HG02943 (cell line): Measurements from ENCODE around the gene DCAF7.

Source experiments
- ATAC-seq: cut with Tn5 transposase; IDR thresholded peaks from one replicate; pipeline ENCODE4 v1.9.1; 2021; ENCODE audit warnings: mild to moderate bottlenecking, low read depth, moderate library complexity; ENCODE audit not compliant: unreplicated experiment

Gene DCAF7

DNA sequence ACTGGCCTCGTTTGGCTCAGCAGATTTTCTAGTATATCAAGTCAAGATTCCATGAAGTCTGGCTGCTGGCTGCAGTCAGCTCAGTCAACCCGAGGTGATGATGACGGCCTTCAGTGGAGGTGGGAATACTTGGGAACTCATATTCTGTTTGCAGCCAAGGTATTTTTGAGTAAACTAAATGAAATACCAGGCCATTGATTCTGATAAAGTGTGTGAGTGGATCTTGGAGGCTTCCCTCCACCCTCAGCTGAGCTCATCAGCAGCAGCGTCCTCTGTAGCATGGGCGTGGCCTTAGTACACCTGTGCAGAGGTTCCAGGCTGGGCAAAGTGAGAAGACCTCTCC, 28.5 kb downstream of the DCAF7 start:
- no peak for ATAC-seq

DNA sequence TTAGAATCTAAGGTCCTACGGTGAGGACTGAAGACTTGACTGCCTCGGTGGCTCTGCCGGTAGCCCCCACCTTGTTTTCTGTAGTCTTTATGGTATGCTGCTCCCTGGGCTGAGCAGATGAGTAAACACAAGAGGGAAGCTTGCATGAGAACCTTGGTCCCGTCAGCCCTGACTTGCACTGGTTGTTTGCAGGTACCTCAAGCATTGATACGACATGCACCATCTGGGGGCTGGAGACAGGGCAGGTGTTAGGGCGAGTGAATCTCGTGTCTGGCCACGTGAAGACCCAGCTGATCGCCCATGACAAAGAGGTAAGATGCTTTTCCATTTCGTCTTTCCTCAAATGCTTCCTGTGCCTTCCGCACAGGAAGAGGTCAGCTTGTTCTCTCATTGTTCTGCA, 29.4 kb downstream of the DCAF7 start:
- no peak for ATAC-seq

DNA sequence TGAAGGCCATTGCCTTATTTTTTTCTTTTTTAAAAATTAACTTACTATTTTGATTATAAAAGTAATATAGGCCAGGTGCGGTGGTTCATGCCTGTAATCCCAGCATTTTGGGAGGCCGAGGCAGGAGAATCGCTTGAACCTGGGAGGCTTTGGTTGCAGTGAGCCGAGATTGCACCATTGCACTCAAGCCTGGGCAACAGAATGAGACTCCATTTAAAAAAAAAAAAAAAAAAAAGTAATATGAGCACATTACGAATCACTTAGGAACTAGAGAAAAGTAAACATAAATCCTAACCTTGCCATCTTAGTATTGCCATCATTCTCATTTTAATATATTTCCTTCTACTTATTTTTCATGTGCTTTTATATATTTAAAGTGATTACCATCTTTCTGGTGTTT, 37.5 kb downstream of the DCAF7 start:
- no peak for ATAC-seq

DNA sequence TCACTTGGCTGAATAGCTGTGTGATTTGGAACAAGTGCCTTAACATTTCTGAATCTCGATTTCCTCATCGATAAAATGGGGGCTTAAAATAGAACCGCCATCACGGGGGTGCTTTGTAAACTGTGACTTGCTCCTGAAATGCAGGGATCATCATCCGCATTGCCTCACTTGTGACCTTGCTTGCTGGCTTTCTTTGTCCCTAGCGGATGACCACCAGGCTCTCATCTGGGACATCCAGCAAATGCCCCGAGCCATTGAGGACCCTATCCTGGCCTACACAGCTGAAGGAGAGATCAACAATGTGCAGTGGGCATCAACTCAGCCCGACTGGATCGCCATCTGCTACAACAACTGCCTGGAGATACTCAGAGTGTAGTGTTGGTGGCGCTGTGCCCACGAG, 38.5 kb downstream of the DCAF7 start:
- no peak for ATAC-seq

DNA sequence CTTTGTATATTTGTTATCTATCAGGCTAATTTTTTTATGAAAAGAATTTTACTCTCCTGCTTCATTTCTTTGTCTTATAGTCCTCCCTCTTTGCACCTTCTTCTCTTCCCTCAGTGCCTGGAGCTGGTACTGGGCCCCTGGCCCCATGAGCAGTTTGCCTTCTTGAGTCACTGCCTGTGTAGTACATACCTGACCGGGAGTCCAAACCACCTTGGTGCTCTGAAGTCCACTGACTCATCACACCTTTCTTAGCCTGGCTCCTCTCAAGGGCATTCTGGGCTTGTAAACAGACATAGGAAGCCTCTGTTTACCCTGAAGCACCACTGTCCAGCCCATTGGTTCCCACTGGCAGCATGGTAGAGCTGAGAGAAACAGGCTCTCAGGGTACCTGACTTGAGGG, 39.4 kb downstream of the DCAF7 start:
- no peak for ATAC-seq

DNA sequence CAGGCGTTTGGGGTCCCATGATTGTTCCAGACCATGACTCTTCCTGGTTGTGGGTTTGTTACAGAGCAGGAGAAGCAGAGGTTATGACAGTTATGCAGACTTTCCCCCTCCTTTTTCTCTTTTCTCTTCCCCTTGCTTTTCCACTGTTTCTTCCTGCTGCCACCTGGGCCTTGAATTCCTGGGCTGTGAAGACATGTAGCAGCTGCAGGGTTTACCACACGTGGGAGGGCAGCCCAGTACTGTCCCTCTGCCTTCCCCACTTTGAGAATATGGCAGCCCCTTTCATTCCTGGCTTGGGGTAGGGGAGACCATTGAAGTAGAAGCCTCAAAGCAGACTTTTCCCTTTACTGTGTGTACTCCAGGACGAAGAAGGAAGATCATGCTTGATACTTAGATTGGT, 42.5 kb downstream of the DCAF7 start:
- no peak for ATAC-seq

DNA sequence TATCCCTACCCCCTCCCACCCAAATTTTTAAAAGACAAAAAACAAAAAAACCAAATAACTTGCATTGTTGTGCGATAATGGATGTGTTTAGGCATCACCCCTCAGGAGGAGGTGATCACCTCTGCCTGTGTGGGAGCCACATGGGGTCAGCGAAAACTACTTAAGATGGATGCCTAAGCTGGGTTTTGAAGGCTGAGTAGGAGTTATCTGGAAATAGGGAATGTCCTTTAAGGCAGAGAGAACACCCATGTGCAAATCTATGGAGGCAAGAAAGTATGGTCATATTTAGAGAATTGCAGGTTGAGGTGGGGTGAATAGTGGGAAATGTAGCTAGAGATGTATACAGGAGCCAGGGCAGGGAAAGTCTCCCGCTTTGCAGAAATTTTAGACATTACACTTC, 44.9 kb downstream of the DCAF7 start:
- ATAC-seq = no peak

DNA sequence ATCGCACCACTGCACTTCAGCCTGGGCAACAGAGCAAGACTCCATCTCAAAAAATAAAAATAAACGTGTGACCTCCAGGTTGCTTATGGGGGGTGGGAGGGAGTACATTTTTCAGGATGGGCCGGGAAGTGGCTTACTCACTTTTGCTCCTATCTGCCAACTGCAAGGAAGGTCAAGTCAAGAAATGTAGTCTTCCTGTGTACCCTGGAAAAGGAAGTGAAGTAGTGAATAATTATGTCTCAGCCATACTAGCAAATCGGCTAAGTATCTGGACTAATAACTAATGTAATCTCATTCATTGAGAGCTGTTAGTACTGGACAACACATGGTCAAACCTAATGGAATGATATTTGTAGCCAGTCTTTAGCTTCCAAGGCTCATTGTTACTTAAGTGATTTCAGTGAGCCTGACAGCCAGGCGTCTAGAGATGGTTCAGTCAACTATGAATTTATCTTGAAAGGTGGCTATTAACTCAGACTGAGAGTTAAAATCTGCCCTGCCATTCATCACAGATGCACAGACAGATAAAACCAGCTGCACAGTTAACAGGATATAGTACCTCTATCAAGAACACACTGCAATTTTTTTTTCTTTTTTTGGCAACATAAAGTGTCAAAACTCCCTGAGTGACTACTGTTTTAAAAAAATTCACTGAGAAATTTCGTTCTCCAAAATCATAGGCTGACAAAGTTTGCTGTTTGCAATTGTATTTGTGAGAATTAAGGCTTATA, 46.7 kb downstream of the DCAF7 start:
- no peak for ATAC-seq

DNA sequence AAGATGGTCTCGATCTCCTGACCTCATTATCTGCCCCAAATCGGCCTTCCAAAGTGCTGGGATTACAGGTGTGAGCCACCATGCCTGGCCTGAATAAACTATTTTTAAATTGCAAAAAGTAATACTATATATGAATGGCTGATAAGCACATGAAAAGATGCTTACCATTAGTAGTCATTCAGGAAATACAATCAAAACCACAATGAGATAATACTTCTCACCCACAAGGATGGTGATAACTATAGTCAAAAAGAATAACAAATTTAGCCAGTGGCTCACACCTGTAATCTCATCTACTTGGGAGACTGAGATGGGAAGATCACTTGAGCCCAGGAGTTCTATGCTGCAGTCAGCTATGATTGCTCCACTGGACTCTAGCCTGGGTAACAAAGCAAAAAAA, 48.0 kb downstream of the DCAF7 start:
- no peak for ATAC-seq

DNA sequence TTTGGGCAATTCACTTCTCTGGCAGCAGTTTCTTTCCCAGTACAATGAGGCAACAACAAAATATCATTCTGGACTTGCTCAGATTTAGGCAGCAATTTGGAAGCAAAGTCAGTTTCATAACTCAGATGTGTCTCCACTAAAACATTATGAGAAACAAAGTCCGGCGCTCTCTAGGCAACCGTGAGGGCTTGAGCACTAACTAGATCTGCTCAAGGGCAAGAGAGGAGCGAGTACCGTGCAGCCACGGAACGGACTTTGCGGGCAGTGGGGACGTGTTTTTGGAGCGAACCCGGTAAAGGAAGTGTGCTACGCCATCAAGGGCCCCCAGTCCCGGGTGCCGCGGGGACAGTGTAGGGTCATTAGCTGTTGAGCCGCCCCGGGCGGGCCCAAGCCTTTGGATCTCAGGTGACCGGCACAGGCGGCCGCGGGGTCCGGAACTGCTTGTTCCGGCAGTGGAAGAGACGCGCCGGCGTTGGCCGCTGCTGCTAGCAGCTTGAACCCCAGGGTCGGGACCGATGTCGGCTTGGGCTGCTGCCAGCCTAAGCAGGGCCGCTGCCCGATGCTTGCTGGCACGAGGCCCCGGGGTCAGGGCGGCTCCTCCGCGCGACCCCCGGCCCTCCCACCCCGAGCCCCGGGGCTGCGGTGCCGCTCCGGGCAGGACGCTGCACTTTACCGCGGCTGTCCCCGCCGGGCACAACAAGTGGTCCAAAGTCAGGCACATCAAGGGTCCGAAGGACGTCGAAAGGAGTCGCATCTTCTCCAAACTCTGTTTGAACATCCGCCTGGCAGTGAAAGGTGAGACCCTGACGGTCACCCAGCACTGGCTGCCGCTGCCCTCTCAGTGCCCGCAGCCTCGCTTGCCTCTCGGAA, 50.5 kb downstream of the DCAF7 start, which contains the start of gene TACO1:
Gene TACO1, plus strand, starts transcription at position 327 of the 870 bp plus-strand sequence. Its CDS starts 189 bp downstream, at position 516.
- no peak for ATAC-seq

DNA sequence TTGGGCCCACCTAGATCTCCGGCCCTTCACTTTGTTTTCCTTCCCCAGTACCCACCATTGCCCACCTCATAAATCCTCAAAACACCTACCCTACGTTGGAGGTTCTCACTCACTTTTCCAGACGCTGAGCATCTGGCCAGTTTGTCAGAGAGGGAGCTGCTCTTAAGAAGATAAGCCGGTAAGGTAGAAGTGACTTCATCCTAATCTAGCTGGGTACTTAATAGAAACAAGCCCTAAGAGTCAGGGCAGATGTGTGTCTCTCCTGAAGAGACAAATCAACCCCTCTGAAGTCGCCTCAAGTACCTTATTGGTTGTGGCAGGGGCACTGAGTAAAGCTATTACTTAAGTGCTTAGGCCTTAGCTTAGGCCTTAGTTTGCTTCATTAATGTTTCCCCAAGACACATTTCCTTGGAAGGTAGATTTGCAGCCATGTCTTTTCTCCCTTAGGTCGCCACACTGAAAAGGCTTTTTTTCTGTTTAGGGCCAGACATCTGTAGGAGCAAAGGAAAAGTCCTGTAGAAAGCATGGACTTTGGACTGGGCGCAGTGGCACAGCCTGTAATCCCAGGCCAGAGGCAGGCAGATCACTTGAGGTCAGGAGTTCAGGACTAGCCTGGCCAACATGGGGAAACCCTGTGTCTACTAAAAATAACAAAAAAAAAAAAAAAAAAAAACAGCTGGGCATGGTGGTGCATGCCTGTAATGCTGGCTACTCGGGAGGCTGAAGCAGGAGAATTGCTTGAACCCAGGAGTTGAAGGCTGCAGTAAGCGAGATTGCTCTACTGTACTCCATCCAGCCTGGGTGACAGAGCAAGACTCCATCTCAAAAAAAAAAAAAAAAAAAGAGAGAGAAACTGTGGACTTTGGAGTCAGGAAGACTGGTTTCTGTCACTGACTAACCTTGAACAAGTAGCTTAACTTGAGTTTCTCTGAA, 51.4 kb downstream of the DCAF7 start:
- ATAC-seq = no peak

DNA sequence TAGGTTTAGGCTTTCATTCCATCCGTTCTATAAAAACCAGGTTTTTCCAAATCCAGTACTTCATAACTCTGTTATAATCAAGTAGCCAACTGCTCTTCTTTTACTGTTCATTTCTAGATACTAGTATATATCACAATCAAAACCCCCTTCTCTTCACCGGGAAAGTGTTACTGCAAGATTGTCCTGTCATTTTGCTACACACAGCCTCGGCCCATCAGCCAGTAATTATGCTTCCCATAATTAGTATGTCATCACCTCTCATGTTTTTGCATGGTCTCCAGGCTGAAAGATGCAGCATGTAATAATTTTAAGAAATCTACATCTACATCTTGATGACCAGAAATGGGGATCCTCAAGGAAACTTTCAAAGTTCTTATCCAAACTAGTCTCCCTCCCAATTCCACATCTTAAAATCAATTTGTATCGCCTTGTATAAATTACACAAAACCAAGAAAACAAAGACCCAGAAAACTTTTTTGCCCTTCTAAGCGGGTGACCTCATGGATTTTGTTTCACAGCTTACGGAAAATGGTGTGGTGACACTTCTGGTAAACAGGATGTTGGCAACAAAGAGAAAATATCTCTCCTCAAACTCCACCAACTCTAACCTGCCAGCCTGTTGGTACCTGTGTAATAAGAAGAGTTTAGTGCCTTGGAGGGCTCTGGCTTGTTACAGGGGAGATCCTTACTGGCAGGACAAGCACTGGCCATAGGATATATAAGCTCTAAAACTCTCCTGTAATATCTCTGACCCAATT, 59.7 kb downstream of the DCAF7 start:
- no peak for ATAC-seq

DNA sequence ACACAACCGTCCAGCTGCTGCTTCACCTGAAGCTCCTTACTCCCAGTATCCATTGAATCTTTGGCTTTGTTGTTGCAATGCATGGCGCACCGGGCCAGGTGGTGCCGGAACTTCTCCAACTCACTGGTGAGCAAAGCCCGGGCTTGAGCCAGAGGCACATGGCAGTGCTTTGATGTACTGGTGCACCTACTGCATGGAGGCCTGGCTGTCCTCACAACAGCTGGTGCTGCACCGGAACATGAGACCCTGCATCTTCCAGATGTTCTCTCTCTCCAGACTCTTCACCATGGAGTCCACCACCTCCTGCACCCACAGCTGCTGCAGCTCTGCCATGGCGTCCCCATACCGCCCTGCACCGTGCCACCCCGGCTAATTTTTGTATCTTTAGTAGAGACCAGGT, 60.6 kb downstream of the DCAF7 start:
- no peak for ATAC-seq

DNA sequence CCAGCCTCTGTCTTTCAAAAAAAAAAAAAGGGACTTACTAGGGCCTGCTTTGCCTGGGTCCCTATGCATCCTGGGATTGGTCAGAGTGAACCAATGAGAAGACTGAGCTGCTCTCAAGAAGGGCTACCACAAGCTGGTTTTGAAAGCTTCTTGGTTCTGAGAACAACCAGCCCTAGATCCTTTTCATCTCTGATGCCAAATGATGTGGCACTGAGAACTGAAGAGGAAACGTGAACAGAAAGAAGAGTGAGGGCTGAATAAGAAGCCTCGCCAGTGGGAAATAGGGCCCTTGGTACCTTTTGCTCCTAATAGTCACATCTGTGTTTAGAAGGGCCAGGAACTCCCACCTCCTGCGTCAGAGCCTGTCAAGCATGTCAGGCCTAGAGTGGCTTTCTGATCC, 61.1 kb downstream of the DCAF7 start:
- ATAC-seq = no peak

DNA sequence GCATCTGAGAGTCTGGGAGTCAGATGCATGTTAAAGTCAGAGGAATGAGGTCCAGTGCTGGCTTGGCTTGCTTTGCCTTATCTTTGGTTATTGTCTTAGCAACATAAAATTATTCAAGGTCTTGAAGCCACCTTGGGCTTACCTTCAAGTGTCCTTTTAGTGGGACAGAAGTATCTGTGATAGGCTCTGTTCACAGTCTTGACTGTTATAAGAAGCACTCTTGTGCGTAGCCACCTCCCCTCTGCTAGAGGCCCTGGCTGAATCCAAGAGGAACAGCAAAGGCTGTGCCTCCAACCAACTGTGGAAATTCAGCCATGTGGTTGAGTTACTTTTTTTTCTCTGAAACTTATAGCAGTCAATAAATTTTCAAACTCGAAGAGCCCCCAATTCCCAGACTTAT, 63.4 kb downstream of the DCAF7 start:
- no peak for ATAC-seq

DNA sequence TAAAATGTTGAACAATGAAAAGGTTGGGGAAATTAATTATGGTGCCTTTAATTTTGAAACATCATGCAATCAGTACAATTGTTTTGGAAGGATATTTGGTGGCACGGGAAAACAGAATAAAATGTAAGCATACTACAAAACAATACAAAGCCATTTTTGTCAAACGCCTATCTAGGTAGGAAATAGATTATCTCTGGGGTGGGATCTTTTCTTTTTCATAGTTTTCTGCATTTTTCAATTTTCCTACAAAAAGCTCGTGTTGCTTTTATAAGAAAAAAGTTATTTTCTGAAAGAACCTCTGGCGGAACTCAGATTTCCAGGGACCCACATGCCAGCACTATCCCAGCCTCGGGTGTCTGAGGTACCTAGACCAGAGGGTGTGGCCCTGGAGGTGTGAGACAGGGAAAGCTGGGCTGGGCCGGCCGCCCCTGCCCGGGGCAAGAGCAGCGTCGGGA, 71.0 kb downstream of the DCAF7 start:
- no peak for ATAC-seq

DNA sequence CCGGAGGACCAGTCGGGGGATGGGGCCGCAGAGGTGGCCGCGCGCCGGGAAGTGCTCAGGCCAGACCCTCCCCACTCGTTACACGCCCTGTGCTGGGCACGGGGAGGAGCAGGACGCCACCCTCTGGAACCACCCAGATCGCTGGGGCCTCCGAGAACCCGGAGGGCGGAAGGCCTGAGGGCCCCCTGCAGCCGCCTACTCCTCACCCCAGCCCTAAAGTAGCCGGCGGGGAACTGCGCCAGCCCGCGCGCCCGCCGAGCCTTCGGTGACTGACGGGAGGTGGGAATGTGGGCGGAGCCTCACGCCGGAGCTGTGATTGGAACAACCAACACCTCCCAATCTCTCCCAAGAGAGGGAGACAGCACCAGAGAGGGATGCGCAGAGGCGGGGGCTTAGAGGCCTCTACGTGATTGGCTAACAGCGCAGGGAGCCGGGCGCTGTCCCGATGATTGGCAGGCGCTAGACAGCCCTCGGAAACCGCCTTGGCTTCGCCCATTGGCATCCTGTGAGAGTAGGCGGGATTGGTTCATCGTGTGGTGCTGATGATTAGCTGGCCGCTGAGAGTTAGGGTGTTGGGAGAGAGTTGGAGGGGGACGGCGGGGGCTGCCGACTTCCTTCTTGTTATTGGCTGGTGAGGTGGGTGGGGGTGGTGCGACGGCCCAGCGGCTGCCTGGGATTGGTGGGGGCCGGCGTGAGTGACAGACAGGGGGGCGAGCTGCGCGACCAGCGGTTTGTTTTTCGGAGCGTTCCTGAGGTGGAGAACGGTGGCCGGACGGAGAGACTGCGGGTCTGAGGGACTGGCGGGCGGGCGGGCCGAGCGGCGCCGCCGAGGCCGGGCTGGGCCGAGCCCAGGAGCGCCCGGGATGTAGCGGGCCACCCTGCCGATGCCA, 71.7 kb downstream of the DCAF7 start, which contains the start of gene MAP3K3:
Gene MAP3K3, plus strand, starts transcription at position 734 of the 890 bp plus-strand sequence. CDS start 343 bp downstream, outside the sequence.
- ATAC-seq = peak; percentile 90

DNA sequence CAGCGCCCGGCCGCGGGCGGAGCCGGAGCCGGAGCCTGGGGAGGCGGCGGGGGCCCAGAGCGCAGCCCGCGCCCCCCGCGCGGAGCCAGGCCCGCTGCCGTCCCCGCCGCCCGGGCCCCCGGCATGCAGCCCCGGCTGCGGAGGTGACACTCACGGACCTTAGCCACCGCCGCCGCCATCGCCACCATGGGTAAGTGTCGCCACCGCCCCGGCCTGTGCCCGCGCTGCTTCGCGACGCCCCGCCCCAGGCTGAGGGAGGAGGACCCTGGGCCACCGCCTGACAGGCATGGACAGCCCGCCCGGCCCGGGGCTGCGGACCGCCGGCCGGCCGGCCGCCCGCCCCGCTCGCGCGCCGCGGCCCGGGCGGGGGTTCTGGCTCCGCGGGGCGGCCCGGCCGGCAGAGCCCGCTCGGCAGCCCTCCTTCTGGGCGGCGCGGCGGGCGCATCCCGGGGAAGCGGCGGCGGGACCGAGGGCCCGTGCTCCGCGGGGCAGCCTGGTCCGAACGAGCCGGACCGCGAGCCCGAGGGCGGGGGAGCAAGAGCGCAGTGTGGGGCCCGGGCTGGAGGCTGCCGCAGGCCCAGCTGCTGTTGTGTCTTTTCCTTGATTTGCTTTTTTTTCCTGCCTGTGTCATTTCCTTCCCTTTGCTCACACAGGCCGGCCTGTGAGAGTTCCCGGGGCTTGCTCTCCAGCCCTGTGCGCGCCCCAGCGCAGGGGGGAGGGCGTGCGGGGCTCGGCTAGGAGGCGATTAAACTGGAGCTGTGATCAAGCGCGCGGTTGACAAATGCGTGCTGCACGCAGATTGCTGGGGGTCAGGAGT, 72.5 kb downstream of the DCAF7 start:
- peak; percentile 24 for ATAC-seq
